Sigmoid colon (tissue), 4 donors: ENCODE data around the gene LNX2.

Experiments
- CTCF ChIP-seq, 4 experiments: fragments of 450-650 bp in 3 of 4; fragments of 200-600 bp in 1 of 4; IDR thresholded peaks; one replicate each; pipeline ENCODE4 v1.5.1; 2016 to 2019; ENCODE audit warnings: antibody characterized with exemption in 4 of 4, mild to moderate bottlenecking in 3 of 4, moderate library complexity in 2 of 4
- EP300 ChIP-seq, 4 donors: sonication (generic); formaldehyde crosslinking; IDR thresholded peaks; one replicate each; pipeline ENCODE4 v1.6.1; 2017; ENCODE audit warnings: antibody characterized with exemption in 4 of 4
- POLR2A ChIP-seq, 2 donors: fragments of 450-650 bp; IDR thresholded peaks; one replicate each; pipeline ENCODE4 v1.6.1; 2016; ENCODE audit warnings: antibody characterized with exemption in 2 of 2, mild to moderate bottlenecking in 2 of 2, moderate library complexity in 2 of 2
- POLR2AphosphoS5 ChIP-seq, 4 donors: sonication (generic); formaldehyde crosslinking; IDR thresholded peaks; one replicate each; pipeline ENCODE4 v1.6.1; 2017; ENCODE audit warnings: antibody characterized with exemption in 4 of 4

GRCh38 chr13:27667946-27668345, 47.6 kb upstream of the LNX2 start:
- TF ChIP-seq CTCF (IDR thresholded peaks at IDR 0.05), result no peak
- TF ChIP-seq POLR2AphosphoS5 (IDR thresholded peaks at IDR 0.05), result no peak
- TF ChIP-seq POLR2A (IDR thresholded peaks at IDR 0.05), result no peak
- TF ChIP-seq EP300 (IDR thresholded peaks at IDR 0.05), result no peak
